ENCODE measurements around the gene WDR20.

DNA sequence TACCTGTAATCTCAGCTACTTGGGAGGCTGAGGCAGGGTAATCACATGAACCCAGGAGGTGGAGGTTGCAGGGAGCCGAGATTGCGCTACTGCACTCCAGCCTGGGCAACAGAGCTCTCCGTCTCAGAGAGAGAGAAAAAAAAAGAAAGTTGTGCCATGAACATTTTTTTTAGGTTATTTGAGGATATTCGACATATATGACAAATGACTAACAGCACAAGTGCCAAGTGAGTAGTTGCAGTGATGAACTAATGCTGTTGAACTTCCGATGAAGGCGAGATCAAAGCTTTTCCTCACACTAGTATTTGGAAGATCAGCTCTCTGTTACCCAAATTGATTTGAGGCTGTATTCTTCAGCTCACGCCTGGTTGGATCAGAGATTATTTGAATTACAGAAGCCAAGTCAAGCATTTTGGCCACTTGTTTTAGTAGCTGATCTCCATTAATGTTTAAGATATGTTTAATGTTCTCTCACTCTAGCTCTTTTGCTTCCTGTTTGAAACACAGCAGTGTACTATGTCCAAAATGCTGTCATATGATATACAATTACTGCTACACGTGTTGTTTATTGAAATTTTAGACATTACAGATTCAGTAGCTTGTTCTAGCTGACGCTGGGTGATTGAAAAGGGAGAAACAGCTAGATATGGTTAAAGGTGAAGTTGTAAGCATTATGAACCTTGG is 43.4 kb downstream of the WDR20 start:
- TF ChIP-seq, protein P1, sequence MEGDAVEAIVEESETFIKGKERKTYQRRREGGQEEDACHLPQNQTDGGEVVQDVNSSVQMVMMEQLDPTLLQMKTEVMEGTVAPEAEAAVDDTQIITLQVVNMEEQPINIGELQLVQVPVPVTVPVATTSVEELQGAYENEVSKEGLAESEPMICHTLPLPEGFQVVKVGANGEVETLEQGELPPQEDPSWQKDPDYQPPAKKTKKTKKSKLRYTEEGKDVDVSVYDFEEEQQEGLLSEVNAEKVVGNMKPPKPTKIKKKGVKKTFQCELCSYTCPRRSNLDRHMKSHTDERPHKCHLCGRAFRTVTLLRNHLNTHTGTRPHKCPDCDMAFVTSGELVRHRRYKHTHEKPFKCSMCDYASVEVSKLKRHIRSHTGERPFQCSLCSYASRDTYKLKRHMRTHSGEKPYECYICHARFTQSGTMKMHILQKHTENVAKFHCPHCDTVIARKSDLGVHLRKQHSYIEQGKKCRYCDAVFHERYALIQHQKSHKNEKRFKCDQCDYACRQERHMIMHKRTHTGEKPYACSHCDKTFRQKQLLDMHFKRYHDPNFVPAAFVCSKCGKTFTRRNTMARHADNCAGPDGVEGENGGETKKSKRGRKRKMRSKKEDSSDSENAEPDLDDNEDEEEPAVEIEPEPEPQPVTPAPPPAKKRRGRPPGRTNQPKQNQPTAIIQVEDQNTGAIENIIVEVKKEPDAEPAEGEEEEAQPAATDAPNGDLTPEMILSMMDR (IDR thresholded peaks at IDR 0.05), result no peak
- no peak for TF ChIP-seq ZFX (IDR thresholded peaks at IDR 0.05; ENCODE audit: borderline replicate concordance)
